GM12892 (cell line): ENCODE data around the gene HSFX4.
"Not testable (repeated sequence)": the region's sequence is repeated elsewhere in the genome, so short reads cannot be mapped to it uniquely, and the experiment has no call there.

Experiments
- DNase-seq: peaks from one replicate; pipeline ENCODE4 v3.0.0; 2011; ENCODE audit not compliant: insufficient read length
- FAIRE-seq: peaks from 2 replicates; lab custom pipeline; 2011; peaks lifted over from hg19 to GRCh38; lab: Jason Lieb, UNC
- POLR2A ChIP-seq: IDR thresholded peaks from 2 replicates; pipeline ENCODE4 v1.6.1; 2011; ENCODE audit warnings: low read depth, low read length, control low read depth
- POLR2AphosphoS5 ChIP-seq: IDR thresholded peaks from 2 replicates; pipeline ENCODE4 v1.6.1; 2011; ENCODE audit warnings: low read depth, low read length, control low read depth
- TAF1 ChIP-seq: IDR thresholded peaks from 2 replicates; pipeline ENCODE4 v1.6.1; 2011; ENCODE audit warnings: low read depth, mild to moderate bottlenecking, control low read depth, low read length, borderline replicate concordance

The HSFX4 gene

GRCh38 chrX:149931355-149931754 lies 2.0 kb downstream of the HSFX4 start:
- DNase-seq, FAIRE-seq: not testable (repeated sequence)

GRCh38 chrX:149932150-149932549 lies 2.8 kb downstream of the HSFX4 start:
- peak; percentile 80 for FAIRE-seq
- DNase-seq, result not testable (repeated sequence)

GRCh38 chrX:149932970-149933369 lies 3.6 kb downstream of the HSFX4 start:
- not testable (repeated sequence) for DNase-seq
- peak; percentile 53 for FAIRE-seq

- not testable (repeated sequence) for FAIRE-seq, DNase-seq
Observed at GRCh38 chrX:149933547-149933946, 4.2 kb downstream of the HSFX4 start.

- not testable (repeated sequence) for DNase-seq, FAIRE-seq
Observed at GRCh38 chrX:149937328-149937727, 8.0 kb downstream of the HSFX4 start.

GRCh38 chrX:149937871-149938426 lies 8.6 kb downstream of the HSFX4 start:
- FAIRE-seq (no peak), DNase-seq (no peak)

GRCh38 chrX:149938427-149938880 lies 9.1 kb downstream of the HSFX4 start, which contains the start of gene EOLA2:
EOLA2 (minus strand) TSS chrX:149938491; CDS start chrX:149933874, 4,617 bp downstream.
- DNase-seq (peak; percentile 47), FAIRE-seq (peak; percentile 98)
- TF ChIP-seq TAF1, result no peak

More at GRCh38 chrX:149937871-149938426, 8.6 kb downstream of the HSFX4 start:
- peak; percentile 75; the same call in 1 of the 2 replicates for TF ChIP-seq POLR2A
- TF ChIP-seq POLR2AphosphoS5, result 0 out of 2 replicates have a peak, but pooled peaks have one; percentile 76
- TF ChIP-seq TAF1, result peak; percentile 35; the same call in 1 of the 2 replicates

GRCh38 chrX:149938881-149939654 lies 9.7 kb downstream of the HSFX4 start:
- TF ChIP-seq POLR2A, result no peak
- no peak for TF ChIP-seq TAF1
- TF ChIP-seq POLR2AphosphoS5, result no peak
- DNase-seq, result peak; percentile 42
- no peak for FAIRE-seq

GRCh38 chrX:149939655-149939904 lies 10.2 kb downstream of the HSFX4 start:
- FAIRE-seq (no peak), DNase-seq (no peak)
- no peak for TF ChIP-seq POLR2AphosphoS5
- TF ChIP-seq POLR2A, result no peak
- no peak for TF ChIP-seq TAF1

GRCh38 chrX:149939905-149940673 lies 10.7 kb downstream of the HSFX4 start:
- no peak for TF ChIP-seq POLR2AphosphoS5
- TF ChIP-seq TAF1, result no peak
- no peak for TF ChIP-seq POLR2A
- DNase-seq (peak; percentile 57), FAIRE-seq (peak; percentile 81)

- not testable (repeated sequence) for DNase-seq, FAIRE-seq
Observed at GRCh38 chrX:149940674-149941024, 11.3 kb downstream of the HSFX4 start.

GRCh38 chrX:149945087-149945670 lies 15.8 kb downstream of the HSFX4 start:
- not testable (repeated sequence) for DNase-seq, FAIRE-seq

GRCh38 chrX:149945820-149946219 lies 16.4 kb downstream of the HSFX4 start:
- not testable (repeated sequence) for FAIRE-seq, DNase-seq

- not testable (repeated sequence) for DNase-seq
- peak; percentile 56 for FAIRE-seq
Observed at GRCh38 chrX:149946932-149947331, 17.6 kb downstream of the HSFX4 start.
